GM18508 (cell line): ENCODE data around the gene PIKFYVE.
"Not testable (repeated sequence)": the region's sequence is repeated elsewhere in the genome, so short reads cannot be mapped to it uniquely, and the experiment has no call there.

Source experiments
- ATAC-seq: cut with Tn5 transposase; IDR thresholded peaks from one replicate; pipeline ENCODE4 v1.9.1; 2021; ENCODE audit warnings: moderate number of reproducible peaks; ENCODE audit not compliant: insufficient read depth, unreplicated experiment

The PIKFYVE gene

GRCh38 chr2:208358758-208359631, 92.9 kb downstream of the PIKFYVE start:
- no peak for ATAC-seq

GRCh38 chr2:208359632-208359986, 93.6 kb downstream of the PIKFYVE start:
- peak; percentile 52 for ATAC-seq

- no peak for ATAC-seq
Measured at GRCh38 chr2:208360259-208361076, 94.4 kb downstream of the PIKFYVE start.

GRCh38 chr2:208361077-208361441, 95.0 kb downstream of the PIKFYVE start:
- no peak for ATAC-seq

- peak; percentile 59 for ATAC-seq
Measured at GRCh38 chr2:208363485-208363884, 97.4 kb downstream of the PIKFYVE start.

GRCh38 chr2:208366215-208367127, 100.4 kb downstream of the PIKFYVE start:
- peak; percentile 48 for ATAC-seq

GRCh38 chr2:208369091-208369490, 103.0 kb downstream of the PIKFYVE start:
- ATAC-seq = no peak

GRCh38 chr2:208370881-208371633, 105.0 kb downstream of the PIKFYVE start:
- no peak for ATAC-seq

- ATAC-seq = no peak
Measured at GRCh38 chr2:208371634-208371935, 105.5 kb downstream of the PIKFYVE start.

- ATAC-seq = no peak
Measured at GRCh38 chr2:208373460-208374089, 107.5 kb downstream of the PIKFYVE start.

DNA sequence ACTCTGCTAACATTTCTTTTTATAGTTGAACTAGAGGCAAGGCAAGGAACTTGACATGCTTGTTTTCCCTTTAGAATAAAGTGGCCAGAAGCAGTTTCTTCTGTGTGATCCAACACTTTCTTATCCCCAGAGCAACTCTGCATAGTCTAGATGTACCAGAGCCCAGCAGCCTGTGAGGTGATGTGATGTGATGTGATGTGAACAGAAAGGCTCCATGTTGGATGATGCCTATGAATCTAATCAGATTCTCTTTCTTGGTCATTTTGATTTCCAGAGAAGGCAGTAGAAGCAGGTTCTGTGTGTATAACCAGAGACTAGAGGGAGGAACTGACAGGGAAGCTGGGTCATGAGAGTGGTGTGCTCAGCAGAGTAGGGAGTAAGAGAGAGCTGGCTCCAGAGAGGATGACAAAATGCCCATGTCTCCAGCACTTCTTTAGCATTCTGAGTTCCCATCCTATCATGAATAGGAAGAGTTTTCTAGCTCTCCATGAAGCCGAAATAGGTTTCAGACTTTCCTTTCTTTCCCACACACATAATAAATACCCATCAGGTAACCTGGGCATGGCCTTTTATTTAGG, 109.5 kb downstream of the PIKFYVE start:
- no peak for ATAC-seq

- ATAC-seq = not testable (repeated sequence)
Measured at GRCh38 chr2:208377344-208377860, 111.3 kb downstream of the PIKFYVE start.

- no peak for ATAC-seq
Measured at GRCh38 chr2:208379192-208379591, 113.1 kb downstream of the PIKFYVE start.

DNA sequence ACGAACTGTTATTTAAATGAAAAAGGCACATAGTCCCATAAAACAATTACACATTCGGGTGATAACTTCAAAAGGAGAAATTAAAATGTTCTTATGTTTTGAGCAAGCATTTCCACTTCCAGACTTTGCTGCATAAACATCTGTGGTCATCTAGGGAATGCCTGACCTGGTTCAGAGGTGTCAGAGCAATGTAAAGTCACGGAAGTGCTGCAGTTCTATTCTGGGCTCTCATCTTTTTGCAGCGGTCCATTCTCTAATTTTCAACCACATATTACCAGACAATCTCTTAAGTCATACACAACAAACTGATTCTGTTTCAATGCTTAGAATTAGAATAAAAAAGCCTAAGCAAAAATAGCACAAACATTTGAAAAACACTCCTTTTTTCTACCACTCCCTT, 118.6 kb downstream of the PIKFYVE start:
- no peak for ATAC-seq

DNA sequence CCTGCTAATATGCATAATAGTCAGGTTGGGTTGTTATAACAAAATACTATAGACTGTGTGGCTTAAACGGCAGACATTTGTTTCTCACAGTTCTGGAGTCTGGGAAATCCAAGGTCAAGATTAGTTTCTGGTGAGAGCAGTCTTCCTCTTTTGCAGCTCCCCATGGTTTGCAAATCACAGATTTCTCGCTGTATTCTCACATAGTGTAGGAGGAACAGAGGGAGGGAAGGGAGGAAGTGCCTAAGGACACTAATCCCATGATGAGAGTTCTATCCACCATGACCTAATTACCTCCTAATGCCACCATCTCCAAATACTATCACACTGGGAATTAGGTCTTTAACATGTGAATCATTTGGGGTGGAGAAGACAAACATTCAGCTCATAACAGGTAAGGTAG, 120.5 kb downstream of the PIKFYVE start:
- ATAC-seq = no peak

- ATAC-seq = no peak
Measured at GRCh38 chr2:208389940-208390339, 123.9 kb downstream of the PIKFYVE start.

GRCh38 chr2:208392300-208392699, 126.2 kb downstream of the PIKFYVE start:
- ATAC-seq = no peak

- not testable (repeated sequence) for ATAC-seq
Measured at GRCh38 chr2:208396796-208397195, 130.7 kb downstream of the PIKFYVE start.

DNA sequence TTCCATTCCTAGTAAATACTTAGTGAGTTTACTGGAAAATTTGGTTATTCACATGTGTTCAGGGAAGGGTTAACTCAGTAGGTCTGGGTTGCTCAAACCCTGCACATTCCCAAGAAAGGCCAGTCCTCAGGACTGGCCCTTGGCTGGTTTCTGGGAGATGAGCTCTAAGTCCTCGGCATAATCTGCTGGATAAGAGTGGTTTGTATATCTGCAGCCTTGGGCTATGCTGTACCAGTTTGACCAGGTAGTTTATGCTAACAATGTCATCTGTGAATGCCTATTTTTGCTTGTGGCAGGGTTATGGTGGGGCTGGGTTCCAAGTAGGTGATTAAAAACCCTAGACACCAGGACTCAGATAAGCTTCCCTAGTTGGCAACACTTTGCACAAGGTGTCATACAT, 133.1 kb downstream of the PIKFYVE start:
- ATAC-seq = no peak
